ENCODE data around the gene P2RY8. TPM values are rescaled to one million over a fixed set of nuclear protein-coding genes. Genes with fewer than 3 reads are reported as not detected.
A peak's percentile ranks its signal among the peaks of the same experiment; 100 is the strongest.
"Not testable (repeated sequence)": the region's sequence is repeated elsewhere in the genome, so short reads cannot be mapped to it uniquely, and the experiment has no call there.

Gene P2RY8
- total RNA-seq, 1 experiment from 2014 or later = not detected

DNA sequence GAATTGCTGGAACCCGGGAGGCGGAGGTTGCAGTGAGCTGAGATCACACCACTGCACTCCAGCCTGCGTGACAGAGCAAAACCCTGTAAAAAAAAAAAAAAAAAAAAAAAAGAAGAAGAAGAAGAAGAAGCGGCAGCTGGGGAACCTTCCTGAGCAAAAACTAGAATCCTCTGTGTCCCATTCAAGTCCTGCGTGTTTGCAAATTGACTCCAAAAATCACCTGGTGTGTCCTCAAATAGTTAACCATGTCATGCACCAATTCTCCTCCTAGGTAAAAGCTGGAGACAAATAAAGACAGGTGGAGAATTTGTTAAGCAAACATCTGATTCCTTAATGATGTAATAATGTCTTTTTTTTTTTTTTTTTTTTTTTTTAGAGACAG lies 52.4 kb downstream of the P2RY8 start:
- Histone ChIP-seq H3K36me3 (ENCODE audit: control insufficient read depth, insufficient read depth, low read length) (no peaks in the 10 kb centered on the region), H3K27me3 (replicated peaks; ENCODE audit: control insufficient read depth, insufficient read depth, low read length) (no peaks in the 10 kb centered on the region), H3K4me1 (no peaks in the 10 kb centered on the region), H3K4me3 (ENCODE audit: low read depth, low read length) (no peak overlapping the region), H3K9me3 (peaks cover 10% of the 10 kb centered on the region)
- intact Hi-C loops (cut with micrococcal nuclease; ENCODE audit: unreplicated experiment) = no loop called here
- peaks cover 7% of the 10 kb centered on the region for H3K4me1 Mint-ChIP-seq (ENCODE audit: low read depth, unreplicated experiment)
- peaks cover 7% of the 10 kb centered on the region for H3K36me3 Mint-ChIP-seq (ENCODE audit: insufficient read depth, unreplicated experiment)
- H3K4me3 Mint-ChIP-seq (ENCODE audit: unreplicated experiment) = no peak overlapping the region
- BruUV-seq (replicated peaks) = no TSS peak
- H3K9me3 Mint-ChIP-seq (ENCODE audit: unreplicated experiment) = no peaks in the 10 kb centered on the region
- ChIA-PET CTCF (no interaction called here), POLR2A (no interaction called here)
- no peak overlapping the region for H3K27ac Mint-ChIP-seq (ENCODE audit: unreplicated experiment)
- peak in 1 of 2 experiments; percentile 10 for DNase-seq
- TF ChIP-seq CTCF (IDR thresholded peaks at IDR 0.05; ENCODE audit: insufficient read depth in 1 of 2, low read depth in 1 of 2, low read length in 1 of 2, severe bottlenecking in 1 of 2, unreplicated experiment in 1 of 2) = no peak
- H3K27me3 Mint-ChIP-seq (ENCODE audit: insufficient read depth, unreplicated experiment) = no peaks in the 10 kb centered on the region

DNA sequence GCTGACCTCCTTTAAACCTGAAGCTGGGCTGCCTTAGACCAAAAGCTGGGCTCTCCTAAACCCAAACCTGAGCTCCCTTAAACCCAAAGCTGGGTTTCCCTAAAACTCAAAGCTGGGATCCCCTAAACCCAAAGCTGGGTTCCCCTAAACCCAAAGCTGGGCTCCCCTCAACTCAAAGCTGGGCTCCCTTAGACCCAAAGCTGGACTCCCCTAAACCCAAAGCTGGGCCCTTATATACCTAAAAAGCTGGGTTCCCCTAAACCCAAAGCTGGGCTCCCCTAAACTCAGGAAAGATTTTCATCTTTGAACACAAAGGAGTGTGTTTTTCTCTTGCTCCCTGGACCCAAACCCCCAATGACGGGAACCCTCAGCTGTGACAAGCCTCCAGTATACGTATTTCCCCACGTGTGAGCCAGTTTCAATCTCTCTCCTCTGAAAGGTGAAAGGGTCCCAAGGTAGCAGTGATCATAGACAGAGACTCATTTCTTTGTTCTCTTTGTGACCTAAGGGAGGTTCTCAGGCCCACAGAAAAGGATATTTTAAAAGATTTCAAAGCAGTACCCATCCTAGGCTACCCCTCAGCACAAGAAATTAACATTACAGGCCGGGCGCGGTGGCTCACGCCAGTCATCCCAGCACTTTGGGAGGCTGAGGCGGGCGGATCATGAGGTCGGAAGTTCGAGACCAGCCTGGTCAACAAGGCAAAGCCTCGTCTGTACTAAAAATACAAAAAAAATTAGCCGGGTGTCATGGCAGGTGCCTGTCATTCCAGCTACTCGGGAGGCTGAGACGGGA lies 52.9 kb downstream of the P2RY8 start:
- H3K27me3 Mint-ChIP-seq (ENCODE audit: insufficient read depth, unreplicated experiment) = peaks cover 3% of the 10 kb centered on the region
- ChIA-PET CTCF (no interaction called here), POLR2A (no interaction called here)
- intact Hi-C loops (cut with micrococcal nuclease; ENCODE audit: unreplicated experiment) = no loop called here
- no peak overlapping the region for H3K27ac Mint-ChIP-seq (ENCODE audit: unreplicated experiment)
- H3K9me3 ChIP-seq = peaks cover 10% of the 10 kb centered on the region
- DNase-seq = peak in 1 of 2 experiments; percentile 3
- H3K4me3 ChIP-seq (ENCODE audit: low read depth, low read length) = no peak overlapping the region
- no TSS peak for BruUV-seq (replicated peaks)
- H3K9me3 Mint-ChIP-seq (ENCODE audit: unreplicated experiment) = no peaks in the 10 kb centered on the region
- TF ChIP-seq CTCF (IDR thresholded peaks at IDR 0.05; ENCODE audit: insufficient read depth in 1 of 2, low read depth in 1 of 2, low read length in 1 of 2, severe bottlenecking in 1 of 2, unreplicated experiment in 1 of 2) = no peak
- no peaks in the 10 kb centered on the region for H3K4me1 ChIP-seq
- peaks cover 7% of the 10 kb centered on the region for H3K4me1 Mint-ChIP-seq (ENCODE audit: low read depth, unreplicated experiment)
- H3K27me3 ChIP-seq (replicated peaks; ENCODE audit: control insufficient read depth, insufficient read depth, low read length) = no peaks in the 10 kb centered on the region
- no peaks in the 10 kb centered on the region for H3K36me3 ChIP-seq (ENCODE audit: control insufficient read depth, insufficient read depth, low read length)
- peaks cover 7% of the 10 kb centered on the region for H3K36me3 Mint-ChIP-seq (ENCODE audit: insufficient read depth, unreplicated experiment)
- H3K4me3 Mint-ChIP-seq (ENCODE audit: unreplicated experiment) = no peak overlapping the region

DNA sequence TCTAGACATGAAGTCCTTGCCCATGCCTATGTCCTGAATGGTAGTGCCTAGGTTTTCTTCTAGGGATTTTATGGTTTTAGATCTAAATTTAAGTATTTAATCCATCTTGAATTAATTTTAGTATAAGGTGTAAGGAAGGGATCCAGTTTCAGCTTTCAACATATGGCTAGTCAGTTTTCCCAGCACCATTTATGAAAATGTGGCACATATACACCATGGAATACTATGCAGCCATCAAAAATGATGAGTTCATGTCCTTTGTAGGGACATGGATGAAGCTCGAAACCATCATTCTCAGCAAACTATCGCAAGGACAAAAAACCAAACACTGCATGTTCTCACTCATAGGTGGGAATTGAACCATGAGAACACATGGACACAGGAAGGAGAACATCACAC lies 54.5 kb downstream of the P2RY8 start:
- H3K27me3 ChIP-seq (replicated peaks; ENCODE audit: control insufficient read depth, insufficient read depth, low read length); CTCF ChIA-PET; H3K9me3 Mint-ChIP-seq (ENCODE audit: unreplicated experiment); H3K27me3 Mint-ChIP-seq (ENCODE audit: insufficient read depth, unreplicated experiment); BruUV-seq (replicated peaks); intact Hi-C loops (cut with micrococcal nuclease; ENCODE audit: unreplicated experiment); H3K4me1 Mint-ChIP-seq (ENCODE audit: low read depth, unreplicated experiment); H3K4me3 ChIP-seq (ENCODE audit: low read depth, low read length); H3K36me3 ChIP-seq (ENCODE audit: control insufficient read depth, insufficient read depth, low read length); H3K4me1 ChIP-seq; POLR2A ChIA-PET; DNase-seq; H3K9me3 ChIP-seq: not testable (repeated sequence)
- Mint-ChIP-seq H3K4me3 (ENCODE audit: unreplicated experiment) (peak overlapping the region; percentile 80), H3K27ac (ENCODE audit: unreplicated experiment) (peak overlapping the region; percentile 91), H3K36me3 (ENCODE audit: insufficient read depth, unreplicated experiment) (peaks cover 12% of the 10 kb centered on the region)
